ENCODE measurements around the gene PDZD7. TPM values are rescaled to one million over a fixed set of nuclear protein-coding genes. Genes with fewer than 3 reads are reported as not detected.

The PDZD7 gene
- total RNA-seq, 3 donors from 2014 or later: 0.28 to 0.43 TPM; not detected in 1

- H3K36me3 ChIP-seq (ENCODE audit: low read depth): no peaks in the 10 kb centered on the region
- DNase-seq: peak; percentile 86 to 94 (median 91)
- intact Hi-C loops (cut with DNase I, micrococcal nuclease): no loop called here
- H3K4me3 ChIP-seq: peak overlapping the region; percentile 68
- H3K4me1 ChIP-seq (ENCODE audit: low read depth): peaks cover 18% of the 10 kb centered on the region
- H3K9me3 ChIP-seq: no peaks in the 10 kb centered on the region
- peak; percentile 88 for TF ChIP-seq CTCF (IDR thresholded peaks at IDR 0.05)
- peak; percentile 75 for ATAC-seq
These were observed 33.4 kb downstream of the PDZD7 start for GRCh38 chr10:100997360-100998182.

GRCh38 chr10:100996678-100997359 is 34.1 kb downstream of the PDZD7 start:
- no peaks in the 10 kb centered on the region for H3K9me3 ChIP-seq
- no peak for TF ChIP-seq CTCF (IDR thresholded peaks at IDR 0.05)
- peaks cover 16% of the 10 kb centered on the region for H3K4me1 ChIP-seq (ENCODE audit: low read depth)
- H3K36me3 ChIP-seq (ENCODE audit: low read depth): no peaks in the 10 kb centered on the region
- intact Hi-C loops (cut with DNase I, micrococcal nuclease): no loop called here
- DNase-seq (peak; percentile 59 to 74 (median 71)), ATAC-seq (peak; percentile 29)
- H3K4me3 ChIP-seq: peak overlapping the region; percentile 68

- H3K9me3 ChIP-seq: no peaks in the 10 kb centered on the region
- no peak for ATAC-seq
- H3K4me1 ChIP-seq (ENCODE audit: low read depth): peaks cover 9% of the 10 kb centered on the region
- no peak for TF ChIP-seq CTCF (IDR thresholded peaks at IDR 0.05)
- H3K36me3 ChIP-seq (ENCODE audit: low read depth): no peaks in the 10 kb centered on the region
- DNase-seq: no peak
- H3K4me3 ChIP-seq: no peak overlapping the region
- intact Hi-C loops (cut with DNase I, micrococcal nuclease): no loop called here
These were observed 35.7 kb downstream of the PDZD7 start for GRCh38 chr10:100995181-100995580.

- peak; percentile 16 for TF ChIP-seq CTCF (IDR thresholded peaks at IDR 0.05)
- H3K4me3 ChIP-seq: no peak overlapping the region
- no peaks in the 10 kb centered on the region for H3K36me3 ChIP-seq (ENCODE audit: low read depth)
- H3K9me3 ChIP-seq: no peaks in the 10 kb centered on the region
- ATAC-seq (no peak), DNase-seq (no peak)
- H3K4me1 ChIP-seq (ENCODE audit: low read depth): peaks cover 9% of the 10 kb centered on the region
- intact Hi-C loops (cut with DNase I, micrococcal nuclease): no loop called here
These were observed 36.8 kb downstream of the PDZD7 start for GRCh38 chr10:100993986-100994708.

- Histone ChIP-seq H3K4me1 (ENCODE audit: low read depth) (peaks cover 23% of the 10 kb centered on the region), H3K4me3 (no peak overlapping the region), H3K9me3 (no peaks in the 10 kb centered on the region), H3K36me3 (ENCODE audit: low read depth) (no peaks in the 10 kb centered on the region)
- ATAC-seq: no peak
- intact Hi-C loops (cut with DNase I, micrococcal nuclease): no loop called here
- peak in 1 of 3 donors; percentile 40 for DNase-seq
- TF ChIP-seq CTCF (IDR thresholded peaks at IDR 0.05): no peak
These were observed 41.8 kb downstream of the PDZD7 start for GRCh38 chr10:100989088-100989487.
